ENCODE results near the gene POU2AF1. TPM values are rescaled to one million over a fixed set of nuclear protein-coding genes. Genes with fewer than 3 reads are reported as not detected.

POU2AF1 gene
- total and polyA plus RNA-seq, 2 of the 13 experiments (the other 11 are each of a cell fraction or from before 2014, with no cell fraction given): 1.9 to 3.6 TPM

- TF ChIP-seq SMAD9 (CRISPR knock-in tag; IDR thresholded peaks at IDR 0.05) (0 out of 2 replicates have a peak, but pooled peaks have one; percentile 15), BRD4 (CRISPR knock-in tag; IDR thresholded peaks at IDR 0.05) (peak; percentile 23; the same call in 1 of the 2 replicates), AHR (CRISPR knock-in tag; IDR thresholded peaks at IDR 0.05) (0 out of 2 replicates have a peak, but pooled peaks have one; percentile 25), SALL2 (CRISPR knock-in tag; IDR thresholded peaks at IDR 0.05) (no peak), ZNF446 (CRISPR knock-in tag; IDR thresholded peaks at IDR 0.05) (no peak), ZBTB39 (CRISPR knock-in tag; IDR thresholded peaks at IDR 0.05) (no peak), ZFX (CRISPR knock-in tag; IDR thresholded peaks at IDR 0.05; ENCODE audit: low read depth) (peak; percentile 46; the same call in 1 of the 2 replicates), ZNF788 (CRISPR knock-in tag; IDR thresholded peaks at IDR 0.05; ENCODE audit: borderline replicate concordance) (0 out of 2 replicates have a peak, but pooled peaks have one; percentile 34), MIER3 (CRISPR knock-in tag; IDR thresholded peaks at IDR 0.05; ENCODE audit: borderline replicate concordance) (no peak), ZNF512B (CRISPR knock-in tag; IDR thresholded peaks at IDR 0.05; ENCODE audit: borderline replicate concordance) (0 out of 2 replicates have a peak, but pooled peaks have one; percentile 40), SUZ12 (IDR thresholded peaks at IDR 0.05; ENCODE audit: low read depth, low read length) (no peak), ZBTB4 (CRISPR knock-in tag; IDR thresholded peaks at IDR 0.05; ENCODE audit: borderline replicate concordance) (peak; percentile 74; the same call in 1 of the 2 replicates), FOXA1 (IDR thresholded peaks at IDR 0.05) (no peak), FOXA1 (CRISPR knock-in tag; IDR thresholded peaks at IDR 0.05) (0 out of 2 replicates have a peak, but pooled peaks have one; percentile 8), NONO (IDR thresholded peaks at IDR 0.05) (no peak), NONO (CRISPR knock-in tag; conservative IDR thresholded peaks at IDR 0.05) (0 out of 2 replicates have a peak, but pooled peaks have one; percentile 9), ZBTB33 (CRISPR knock-in tag; IDR thresholded peaks at IDR 0.05) (peak; percentile 71; the same call in 1 of the 2 replicates), GTF2F1 (IDR thresholded peaks at IDR 0.05; ENCODE audit: low read length) (no peak)
Measured at GRCh38 chr11:111357150-111358037, 21.7 kb downstream of the POU2AF1 start (continued).
